Gastrocnemius medialis (tissue), 4 donors: ENCODE measurements around the gene LINGO1.

ENCODE experiments used
- CTCF ChIP-seq, 5 experiments: fragments of 450-650 bp in 3 of 5; fragments of 200-600 bp in 2 of 5; sonication (generic) in 2 of 5; IDR thresholded peaks in 4 of 5; conservative IDR thresholded peaks in 1 of 5; 1 replicate in 4 of 5; 2 replicates in 1 of 5; pipeline ENCODE4 v1.5.1; 2016 to 2019; ENCODE audit warnings: antibody characterized with exemption in 5 of 5, mild to moderate bottlenecking in 3 of 5, moderate library complexity in 3 of 5
- POLR2A ChIP-seq, 2 donors: fragments of 450-650 bp; IDR thresholded peaks; one replicate each; pipeline ENCODE4 v1.6.1; 2017; ENCODE audit warnings: antibody characterized with exemption in 2 of 2, mild to moderate bottlenecking in 2 of 2, moderate library complexity in 2 of 2

GRCh38 chr15:77622209-77622933 lies 10.3 kb downstream of the LINGO1 start:
- TF ChIP-seq CTCF (IDR thresholded peaks at IDR 0.05 in 4 of 5, conservative IDR thresholded peaks at IDR 0.05 in 1 of 5): no peak
- TF ChIP-seq POLR2A (IDR thresholded peaks at IDR 0.05): no peak
